GM15510 (cell line): ENCODE data around the gene MDM2.

Experiments used
- POLR2A ChIP-seq: IDR thresholded peaks from 3 replicates; pipeline ENCODE4 v1.6.1; 2011; ENCODE audit warnings: borderline replicate concordance; ENCODE audit not compliant: insufficient read length; ENCODE audit errors: extremely low read depth

MDM2 gene

DNA sequence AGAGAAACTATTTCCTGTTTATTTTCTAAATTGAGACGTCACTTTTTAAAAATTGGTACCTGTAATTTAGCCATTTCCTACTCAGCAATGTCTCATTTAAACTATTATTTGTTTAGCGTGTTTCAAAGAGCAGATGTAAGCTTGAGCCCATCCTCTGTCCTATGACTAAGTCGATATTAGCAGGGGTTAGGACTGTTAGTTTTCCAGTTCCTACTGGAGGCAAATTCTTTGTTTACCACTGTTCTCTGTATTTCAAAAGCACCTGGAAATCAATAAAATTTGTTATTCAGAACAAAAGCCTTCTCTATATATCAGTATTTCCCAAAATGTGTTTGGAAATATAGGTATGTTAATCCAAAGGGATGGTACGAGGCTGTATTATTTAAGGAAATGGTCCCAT is 42.4 kb downstream of the MDM2 start:
- no peak for TF ChIP-seq POLR2A

DNA sequence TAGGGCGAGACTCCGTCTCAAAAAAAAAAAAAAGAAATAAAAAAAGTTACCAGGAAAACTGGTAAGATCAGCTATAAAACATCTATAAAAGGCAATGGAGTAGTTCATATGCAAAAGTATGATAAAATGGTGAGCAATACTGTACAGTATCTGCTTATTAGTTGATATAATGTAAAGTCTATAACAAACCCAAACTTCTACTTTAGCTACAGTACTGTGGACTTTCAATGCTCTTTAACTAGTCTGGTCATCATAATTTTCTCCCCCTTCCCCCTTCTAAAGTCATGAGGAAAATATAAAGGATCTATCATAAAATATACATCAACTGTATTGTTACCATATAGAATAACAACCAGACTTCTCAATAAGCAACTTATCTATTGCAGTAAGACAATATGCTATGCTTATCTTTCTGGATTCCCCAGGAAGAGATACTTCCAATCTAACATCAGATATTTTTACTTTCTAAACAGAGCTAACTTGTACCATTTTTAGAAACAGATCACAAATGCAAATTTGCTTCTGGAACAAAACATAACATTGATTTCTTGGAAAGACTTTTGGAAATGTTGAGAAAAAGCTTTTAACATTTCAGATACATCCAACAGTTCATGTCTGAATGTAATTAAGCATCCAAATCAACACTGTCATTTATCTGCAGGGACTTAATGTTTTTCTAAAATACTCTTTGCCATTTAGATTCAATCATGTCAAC is 43.8 kb downstream of the MDM2 start:
- no peak for TF ChIP-seq POLR2A

DNA sequence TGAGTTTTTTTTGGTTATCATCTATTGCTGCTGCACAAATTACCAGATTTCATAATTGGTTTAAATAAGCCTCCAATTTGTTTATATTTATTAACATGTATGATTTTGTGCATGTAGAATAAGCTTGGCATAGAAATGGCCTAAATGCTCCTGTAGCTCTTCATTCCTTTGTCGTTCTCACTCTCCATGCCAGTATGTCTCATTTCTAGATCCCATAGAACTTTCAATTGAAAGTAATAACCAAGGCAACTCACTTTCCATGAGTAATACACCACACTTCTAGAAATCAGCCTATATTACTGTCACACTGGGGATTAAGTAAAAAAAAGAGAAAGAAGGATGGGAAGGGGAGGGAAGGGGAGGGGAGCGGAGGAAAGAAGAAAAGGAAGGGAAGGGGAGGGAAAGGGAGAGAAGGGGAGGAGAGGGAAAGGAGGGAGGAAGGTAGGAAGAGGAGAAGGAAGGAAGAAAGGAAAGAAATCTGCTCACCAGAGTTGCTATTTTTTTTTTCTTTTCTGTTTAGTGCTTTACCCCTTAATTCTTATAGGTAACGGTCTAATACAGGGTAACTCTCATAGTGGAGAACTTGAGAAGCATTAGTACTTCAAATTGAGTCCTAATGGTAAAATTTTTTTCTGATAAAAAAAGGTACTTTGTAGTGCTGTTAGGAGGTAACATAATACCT is 45.6 kb downstream of the MDM2 start:
- no peak for TF ChIP-seq POLR2A

DNA sequence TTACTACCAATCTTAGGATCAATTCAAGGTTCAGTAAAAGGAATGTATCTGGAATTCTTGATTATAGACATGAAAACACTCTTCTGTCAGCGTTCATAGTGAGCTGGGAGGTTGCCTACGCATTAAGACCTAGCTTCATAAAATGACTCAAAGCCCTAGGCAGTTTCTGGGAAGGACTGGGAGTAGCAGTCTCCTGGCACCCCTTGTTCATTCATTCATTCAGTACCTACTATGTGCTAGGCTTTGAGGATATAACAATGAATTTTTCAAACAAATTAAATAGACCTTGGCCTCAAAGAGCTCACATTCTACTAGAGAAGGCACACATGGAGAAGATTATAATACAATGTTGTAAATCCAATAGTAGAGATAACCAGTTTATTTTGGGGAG is 46.1 kb downstream of the MDM2 start:
- TF ChIP-seq POLR2A: no peak

DNA sequence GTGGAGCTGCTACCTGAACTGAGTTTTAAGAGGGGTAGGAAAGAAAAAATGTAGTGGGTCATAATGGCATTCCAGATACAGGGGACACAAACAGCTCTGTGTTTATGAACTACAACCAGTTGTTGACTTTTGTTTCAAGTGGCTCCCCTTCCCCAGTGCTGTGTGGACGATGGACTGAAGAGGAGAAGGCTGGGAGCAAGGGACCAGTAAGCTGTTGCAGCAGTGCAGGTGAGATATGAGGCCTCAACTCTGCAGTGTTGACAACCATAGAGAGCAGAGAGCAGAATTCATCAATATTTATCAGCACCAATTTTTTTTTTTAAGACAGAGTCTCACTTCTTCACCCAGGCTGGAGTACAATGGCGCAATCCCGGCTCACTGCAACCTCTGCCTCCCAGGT is 46.6 kb downstream of the MDM2 start:
- no peak for TF ChIP-seq POLR2A

DNA sequence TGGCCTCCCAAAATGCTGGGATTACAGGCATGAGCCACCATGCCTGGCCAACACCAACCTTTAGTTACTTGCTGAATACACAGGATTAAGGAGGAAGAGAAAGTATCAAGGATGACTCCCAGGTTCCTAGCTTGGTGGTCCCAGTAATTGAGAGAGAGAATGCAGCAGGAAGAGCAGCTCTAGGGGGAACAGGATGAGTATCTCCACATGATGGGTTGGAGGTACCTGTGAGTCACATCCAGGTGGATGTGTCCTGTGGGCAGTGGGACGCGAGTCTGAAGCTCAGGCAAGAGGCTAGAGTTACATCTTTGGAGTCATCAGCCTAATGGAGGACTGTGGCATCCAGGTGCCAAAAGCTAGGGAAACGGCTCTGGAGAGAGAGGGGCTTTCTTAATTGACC is 47.1 kb downstream of the MDM2 start:
- TF ChIP-seq POLR2A: no peak

DNA sequence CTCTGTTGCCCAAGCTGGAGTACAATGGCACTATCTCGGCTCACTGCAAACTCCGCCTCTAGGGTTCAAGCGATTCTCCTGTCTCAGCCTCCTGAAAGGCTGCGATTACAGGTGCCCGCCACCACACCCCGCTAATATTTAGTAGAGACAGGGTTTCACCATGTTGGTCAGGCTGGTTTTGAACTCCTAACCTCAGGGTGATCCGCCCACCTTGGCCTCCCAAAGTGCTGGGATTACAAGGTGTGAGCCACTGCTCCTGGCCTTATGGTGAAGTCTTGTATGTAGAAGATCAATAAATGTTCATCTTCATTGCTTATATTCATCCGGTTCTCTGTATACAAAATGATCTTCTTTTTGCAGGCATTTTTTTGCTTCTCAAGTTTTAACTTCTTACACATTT is 47.8 kb downstream of the MDM2 start:
- no peak for TF ChIP-seq POLR2A

DNA sequence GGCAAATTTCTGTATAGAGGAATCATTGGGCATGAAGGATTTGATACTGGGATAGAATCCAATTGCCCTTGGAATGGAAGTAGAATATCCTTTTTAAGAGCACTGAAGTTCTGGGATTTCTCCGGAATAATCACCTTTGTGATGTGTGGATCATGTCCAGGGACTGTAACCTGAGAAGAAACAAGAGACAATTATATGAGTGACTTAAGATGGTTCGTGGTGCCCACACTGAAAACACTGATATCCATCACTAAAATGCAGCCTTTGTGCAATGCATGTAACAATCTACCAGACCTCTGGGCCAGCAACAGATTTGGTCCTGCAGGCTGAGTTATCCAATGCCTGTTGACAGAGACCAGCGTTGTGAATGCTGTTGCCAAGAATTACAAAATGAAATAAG is 48.5 kb downstream of the MDM2 start:
- TF ChIP-seq POLR2A: no peak

DNA sequence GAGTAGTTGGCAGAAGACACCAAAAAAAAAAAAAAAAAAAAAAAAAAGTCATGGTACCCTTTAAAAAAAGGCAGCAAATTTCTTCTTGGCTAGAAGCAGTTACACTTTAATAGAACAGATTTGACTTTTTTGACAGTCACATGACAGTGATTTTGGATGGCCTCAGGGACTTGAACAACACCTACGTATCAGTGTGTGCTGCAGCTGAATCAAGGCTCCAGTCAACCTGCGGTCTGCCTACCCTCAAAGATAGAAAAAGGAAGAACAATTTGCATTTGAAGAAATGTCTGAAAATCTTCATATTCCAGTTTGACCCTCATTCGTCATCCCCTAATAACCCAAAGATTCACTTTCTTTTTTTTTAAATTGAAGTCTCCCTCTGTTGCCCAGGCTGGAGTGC is 53.9 kb downstream of the MDM2 start:
- TF ChIP-seq POLR2A: no peak

DNA sequence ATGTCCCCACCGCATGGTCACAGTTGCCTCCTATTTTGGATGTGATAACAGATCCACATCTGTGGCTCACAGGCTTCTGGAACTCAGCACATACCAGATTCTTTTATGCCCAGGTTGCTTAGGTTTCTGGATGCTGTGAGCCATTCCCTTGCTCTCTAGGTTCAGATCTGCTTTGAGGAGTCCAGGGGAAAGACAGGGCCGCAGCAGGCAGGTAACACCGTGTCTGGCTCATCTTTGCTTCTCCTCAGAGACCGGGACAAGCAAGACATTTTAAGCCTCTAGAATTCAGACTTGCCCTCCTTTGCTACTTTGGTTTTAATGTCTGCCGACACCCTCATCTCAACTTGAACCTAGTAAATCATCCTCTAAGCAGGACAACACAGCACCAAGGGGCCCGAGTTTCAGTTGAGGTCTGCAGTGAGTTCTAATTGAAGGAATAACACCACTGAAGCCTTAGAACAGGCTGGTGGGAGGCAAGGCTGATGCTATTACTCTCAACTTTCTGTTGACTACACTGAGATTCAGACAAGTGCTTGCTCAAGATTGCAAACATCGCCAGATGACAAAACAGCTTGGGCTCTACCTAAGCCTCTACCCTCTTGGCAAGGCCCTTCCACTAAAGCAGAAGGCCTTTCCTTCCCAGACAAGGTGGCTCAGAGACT is 55.3 kb downstream of the MDM2 start:
- no peak for TF ChIP-seq POLR2A

DNA sequence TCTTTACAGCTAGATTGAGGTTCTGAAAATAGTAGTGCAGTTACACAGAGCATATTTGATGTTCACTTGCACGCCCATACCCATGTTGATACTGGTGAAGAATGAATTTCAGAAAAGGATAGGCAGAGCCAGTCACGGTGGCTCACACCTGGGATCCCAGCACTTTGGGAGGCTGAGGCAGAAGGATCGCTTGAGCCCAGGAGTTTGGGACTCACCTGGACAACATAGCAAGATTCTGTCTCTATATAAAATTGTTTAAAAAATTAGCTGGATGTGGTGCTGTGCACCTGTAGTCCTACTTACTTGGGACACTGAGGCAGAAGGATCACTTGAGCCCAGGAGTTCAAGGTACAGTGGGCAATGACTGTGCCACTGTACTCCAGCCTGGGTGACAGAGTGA is 56.6 kb downstream of the MDM2 start:
- no peak for TF ChIP-seq POLR2A

DNA sequence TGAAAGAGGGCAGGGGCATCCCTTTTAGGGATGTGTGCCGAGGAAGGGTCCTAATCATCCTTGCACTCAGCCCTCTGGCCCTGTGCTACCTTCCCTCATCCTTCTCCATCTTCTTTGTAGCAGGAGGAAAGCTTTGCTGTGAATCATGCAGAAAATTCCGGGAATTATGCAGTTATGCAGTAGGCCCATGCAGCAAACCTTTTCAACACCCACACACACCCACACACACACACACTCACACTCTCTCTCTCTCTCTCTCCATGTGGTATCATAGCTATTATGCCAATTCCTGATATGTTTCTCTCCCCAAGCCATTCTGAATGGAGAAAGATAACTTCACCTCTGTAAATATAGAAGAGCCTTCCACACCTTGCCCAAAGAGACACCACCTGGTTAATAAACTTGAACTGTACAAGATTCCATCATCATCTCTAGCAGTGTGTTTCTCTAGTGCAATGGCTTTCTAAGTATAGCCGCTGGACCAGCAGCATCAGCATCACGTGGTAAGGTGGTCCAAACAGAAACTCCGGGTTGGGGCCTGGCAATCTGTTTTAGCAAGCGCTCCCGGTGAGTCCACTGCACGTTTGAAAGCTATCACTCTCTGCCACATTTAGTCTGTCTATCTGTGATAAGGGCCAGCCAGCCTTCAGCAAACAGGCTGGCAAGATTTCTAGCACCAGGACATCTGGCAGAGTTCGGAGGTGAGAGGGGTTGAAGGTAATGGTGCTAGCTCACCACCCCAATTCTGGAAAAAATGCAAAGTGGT is 57.6 kb downstream of the MDM2 start:
- TF ChIP-seq POLR2A: no peak

DNA sequence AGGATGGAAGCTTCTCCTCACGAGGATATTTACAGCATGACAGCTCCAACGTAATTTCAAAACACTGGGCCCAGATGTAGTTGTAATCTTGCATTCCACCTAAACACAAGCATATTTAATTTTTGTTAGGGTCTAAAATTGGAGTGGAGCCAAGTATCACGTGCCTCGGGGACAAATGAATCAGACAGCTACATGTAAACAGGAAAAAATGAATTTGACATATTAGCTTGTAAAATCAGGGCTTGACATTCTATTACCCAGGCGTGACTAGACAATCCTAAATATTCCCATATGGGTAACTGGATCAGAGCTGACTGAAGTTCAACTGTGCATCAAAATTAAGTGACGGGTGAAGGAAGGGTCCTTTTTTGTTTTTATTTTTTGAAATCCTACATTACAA is 59.0 kb downstream of the MDM2 start:
- no peak for TF ChIP-seq POLR2A

DNA sequence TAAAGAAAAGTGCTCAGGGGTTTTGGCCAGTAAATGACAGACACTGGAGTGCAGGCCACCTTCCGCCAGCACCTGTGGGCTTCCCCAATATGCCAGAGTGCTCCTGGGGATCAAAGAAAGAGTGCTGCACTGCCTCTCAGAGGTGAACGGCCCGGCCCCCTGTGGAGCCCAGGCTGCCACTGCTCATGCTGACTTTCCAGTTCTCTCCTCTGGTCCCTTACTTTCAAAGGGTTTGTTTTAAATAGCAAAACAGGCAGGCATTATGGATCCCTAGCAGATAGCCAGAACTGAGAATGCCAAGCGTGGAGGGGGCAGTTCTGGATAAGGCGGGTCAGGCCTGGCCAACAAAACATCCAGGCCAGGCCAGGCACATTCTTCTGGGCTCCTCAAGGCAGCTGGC is 59.6 kb downstream of the MDM2 start:
- TF ChIP-seq POLR2A: no peak
